ENCODE data around the gene XRN1.
"Not testable (repeated sequence)": the region's sequence is repeated elsewhere in the genome, so short reads cannot be mapped to it uniquely, and the experiment has no call there.

DNA sequence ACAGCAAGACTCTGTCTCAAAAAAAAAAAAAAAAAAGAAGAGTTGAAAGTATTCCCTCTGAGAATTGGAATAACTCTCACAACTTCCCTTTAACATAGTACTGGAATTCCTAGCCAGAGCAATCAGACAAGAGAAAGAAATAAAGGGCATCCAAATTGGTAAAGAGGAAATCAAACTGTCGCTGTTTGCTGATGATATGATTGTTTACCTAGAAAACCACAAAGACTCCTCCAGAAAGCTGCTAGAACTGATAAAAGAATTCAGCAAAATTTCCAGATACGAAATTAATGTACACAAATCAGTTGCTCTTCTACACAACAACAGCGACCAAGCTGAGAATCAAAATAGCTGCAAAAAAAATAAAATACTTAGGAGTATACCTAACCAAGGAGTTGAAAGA, 145.0 kb downstream of the XRN1 start:
- TF ChIP-seq, protein P1, sequence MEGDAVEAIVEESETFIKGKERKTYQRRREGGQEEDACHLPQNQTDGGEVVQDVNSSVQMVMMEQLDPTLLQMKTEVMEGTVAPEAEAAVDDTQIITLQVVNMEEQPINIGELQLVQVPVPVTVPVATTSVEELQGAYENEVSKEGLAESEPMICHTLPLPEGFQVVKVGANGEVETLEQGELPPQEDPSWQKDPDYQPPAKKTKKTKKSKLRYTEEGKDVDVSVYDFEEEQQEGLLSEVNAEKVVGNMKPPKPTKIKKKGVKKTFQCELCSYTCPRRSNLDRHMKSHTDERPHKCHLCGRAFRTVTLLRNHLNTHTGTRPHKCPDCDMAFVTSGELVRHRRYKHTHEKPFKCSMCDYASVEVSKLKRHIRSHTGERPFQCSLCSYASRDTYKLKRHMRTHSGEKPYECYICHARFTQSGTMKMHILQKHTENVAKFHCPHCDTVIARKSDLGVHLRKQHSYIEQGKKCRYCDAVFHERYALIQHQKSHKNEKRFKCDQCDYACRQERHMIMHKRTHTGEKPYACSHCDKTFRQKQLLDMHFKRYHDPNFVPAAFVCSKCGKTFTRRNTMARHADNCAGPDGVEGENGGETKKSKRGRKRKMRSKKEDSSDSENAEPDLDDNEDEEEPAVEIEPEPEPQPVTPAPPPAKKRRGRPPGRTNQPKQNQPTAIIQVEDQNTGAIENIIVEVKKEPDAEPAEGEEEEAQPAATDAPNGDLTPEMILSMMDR (IDR thresholded peaks at IDR 0.05; ENCODE audit: insufficient read depth, low read length), result not testable (repeated sequence)
- TF ChIP-seq GABPA (IDR thresholded peaks at IDR 0.05; ENCODE audit: low read depth), result not testable (repeated sequence)

Measured in HL-60 (cell line).